ENCODE measurements around the gene ATP5IF1. TPM values are rescaled to one million over a fixed set of nuclear protein-coding genes. Genes with fewer than 3 reads are reported as not detected.

Gene ATP5IF1
- total and polyA plus RNA-seq, 2 of the 13 experiments (the other 11 are each of a cell fraction or from before 2014, with no cell fraction given): 97.7 to 131 TPM

GRCh38 chr1:28235755-28236655 lies at the start of gene ATP5IF1 (continued):
- peak; percentile 93 for TF ChIP-seq ZNF275 (CRISPR knock-in tag; IDR thresholded peaks at IDR 0.05; ENCODE audit: borderline replicate concordance)
- 0 out of 2 replicates have a peak, but pooled peaks have one; percentile 65 for TF ChIP-seq MED13 (CRISPR knock-in tag; IDR thresholded peaks at IDR 0.05)
- 0 out of 2 replicates have a peak, but pooled peaks have one; percentile 70 for TF ChIP-seq SNAPC2 (CRISPR knock-in tag; IDR thresholded peaks at IDR 0.05)
- TF ChIP-seq ZNF232 (CRISPR knock-in tag; IDR thresholded peaks at IDR 0.05; ENCODE audit: borderline replicate concordance): peak; percentile 95
- no peak for TF ChIP-seq ZNF660 (CRISPR knock-in tag; IDR thresholded peaks at IDR 0.05; ENCODE audit: borderline replicate concordance, low read depth)
- peak; percentile 58 for TF ChIP-seq ATF1 (CRISPR knock-in tag; IDR thresholded peaks at IDR 0.05)
- TF ChIP-seq, protein P1, sequence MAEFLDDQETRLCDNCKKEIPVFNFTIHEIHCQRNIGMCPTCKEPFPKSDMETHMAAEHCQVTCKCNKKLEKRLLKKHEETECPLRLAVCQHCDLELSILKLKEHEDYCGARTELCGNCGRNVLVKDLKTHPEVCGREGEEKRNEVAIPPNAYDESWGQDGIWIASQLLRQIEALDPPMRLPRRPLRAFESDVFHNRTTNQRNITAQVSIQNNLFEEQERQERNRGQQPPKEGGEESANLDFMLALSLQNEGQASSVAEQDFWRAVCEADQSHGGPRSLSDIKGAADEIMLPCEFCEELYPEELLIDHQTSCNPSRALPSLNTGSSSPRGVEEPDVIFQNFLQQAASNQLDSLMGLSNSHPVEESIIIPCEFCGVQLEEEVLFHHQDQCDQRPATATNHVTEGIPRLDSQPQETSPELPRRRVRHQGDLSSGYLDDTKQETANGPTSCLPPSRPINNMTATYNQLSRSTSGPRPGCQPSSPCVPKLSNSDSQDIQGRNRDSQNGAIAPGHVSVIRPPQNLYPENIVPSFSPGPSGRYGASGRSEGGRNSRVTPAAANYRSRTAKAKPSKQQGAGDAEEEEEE (CRISPR knock-in tag; IDR thresholded peaks at IDR 0.05; ENCODE audit: borderline replicate concordance): no peak
- TF ChIP-seq CC2D1A (CRISPR knock-in tag; IDR thresholded peaks at IDR 0.05): no peak
- TF ChIP-seq TAF1 (CRISPR knock-in tag; IDR thresholded peaks at IDR 0.05): peak; percentile 99
- TF ChIP-seq ZMYM3 (CRISPR knock-in tag; IDR thresholded peaks at IDR 0.05): peak; percentile 40; the same call in 1 of the 2 replicates
- no peak for TF ChIP-seq PLRG1 (conservative IDR thresholded peaks at IDR 0.05)
- no peak for TF ChIP-seq REST (IDR thresholded peaks at IDR 0.05; ENCODE audit: borderline replicate concordance in 1 of 2, low read depth in 1 of 2, low read length in 2 of 2)
- TF ChIP-seq SP1 (IDR thresholded peaks at IDR 0.05): no peak
- TF ChIP-seq SP1 (CRISPR knock-in tag; IDR thresholded peaks at IDR 0.05): no peak
- TF ChIP-seq ZNF619 (CRISPR knock-in tag; IDR thresholded peaks at IDR 0.05): no peak
- TF ChIP-seq ETV5 (CRISPR knock-in tag; IDR thresholded peaks at IDR 0.05; ENCODE audit: borderline replicate concordance): peak; percentile 70
- TF ChIP-seq ZBTB42 (CRISPR knock-in tag; IDR thresholded peaks at IDR 0.05): peak; percentile 79
- TF ChIP-seq E2F2 (CRISPR knock-in tag; IDR thresholded peaks at IDR 0.05; ENCODE audit: borderline replicate concordance): peak; percentile 85; the same call in 1 of the 2 replicates
- TF ChIP-seq ZBTB49 (CRISPR knock-in tag; IDR thresholded peaks at IDR 0.05; ENCODE audit: borderline replicate concordance): no peak

Data from HepG2 (cell line).